ENCODE results near the gene NINJ1. TPM values are rescaled to one million over a fixed set of nuclear protein-coding genes. Genes with fewer than 3 reads are reported as not detected.

NINJ1 gene
- total RNA-seq = 45.6 and 51.9 TPM in 2 replicates

GRCh38 chr9:93134015-93134739 lies at the start of gene NINJ1:
NINJ1 (minus strand) TSS chr9:93134251; CDS start chr9:93134217, 34 bp downstream.

GRCh38 chr9:93096131-93096802 lies 37.8 kb downstream of the NINJ1 start, which contains the start of gene CARD19:
CARD19 (plus strand) TSS chr9:93096217; CDS start chr9:93096346, 129 bp downstream.

Other genes with a start within 250 kb of the NINJ1 start
- gene FGD3, start 186.7 kb downstream of the NINJ1 start, total RNA-seq = 0.04 and 0.16 TPM in 2 replicates
- gene SUSD3, start 75.5 kb downstream of the NINJ1 start, total RNA-seq = 2.1 and 3.1 TPM in 2 replicates
- 53.7 and 76.0 TPM in 2 replicates for gene CARD19, start 38.0 kb downstream of the NINJ1 start, total RNA-seq
- not detected in 2 replicates for gene WNK2, start 49.9 kb upstream of the NINJ1 start, total RNA-seq